CD4-positive, alpha-beta T cell (primary cell): ENCODE measurements around the gene CDH13. TPM values are rescaled to one million over a fixed set of nuclear protein-coding genes. Genes with fewer than 3 reads are reported as not detected.

Experiments used
- ATAC-seq: fragments of 200-7000 bp; cut with Tn5 transposase; one replicate; pipeline ENCODE4 v1.10.0; 2022; ENCODE audit warnings: mild to moderate bottlenecking; ENCODE audit not compliant: poor library complexity
- CTCF ChIA-PET: fragments of 350-600 bp; sonication (Branson Sonifier 250); formaldehyde crosslinking; loops from one replicate; lab custom pipeline; 2021; ENCODE audit warnings: antibody characterized with exemption, inconsistent platforms; lab: Charles Lee
- POLR2A ChIA-PET: fragments of 350-600 bp; sonication (Branson Sonifier 250); formaldehyde crosslinking; loops from one replicate; lab custom pipeline; 2021; ENCODE audit warnings: antibody characterized with exemption, inconsistent platforms; lab: Charles Lee
- DNase-seq, 14 experiments: peaks; one replicate each; pipeline ENCODE4 v3.0.0-alpha.2; 2013 to 2020; ENCODE audit warnings: mixed read lengths in 2 of 14
- H3K27ac ChIP-seq, 2 donors: one replicate each; pipeline versions ENCODE4 v1.5.1 to v1.7.0; 2013; ENCODE audit warnings: low read length in 2 of 2, low read depth in 1 of 2, mild to moderate bottlenecking in 1 of 2
- H3K27me3 ChIP-seq, 2 experiments: 1 replicate in 1 of 2; 2 replicates in 1 of 2; pipeline versions ENCODE4 v1.6.1 to v1.7.0; 2013; ENCODE audit warnings: low read length in 2 of 2, control low read depth in 1 of 2, mild to moderate bottlenecking in 1 of 2, moderate library complexity in 1 of 2; ENCODE audit not compliant: insufficient read depth in 2 of 2, control insufficient read depth in 1 of 2
- H3K36me3 ChIP-seq: one replicate; pipeline ENCODE4 v1.6.1; 2013; ENCODE audit warnings: low read length, control low read depth; ENCODE audit not compliant: insufficient read depth
- H3K4me1 ChIP-seq: one replicate; pipeline ENCODE4 v1.6.1; 2013; ENCODE audit warnings: low read length, control low read depth; ENCODE audit not compliant: insufficient read depth
- H3K4me3 ChIP-seq: one replicate; pipeline ENCODE4 v1.5.1; 2013; ENCODE audit warnings: mild to moderate bottlenecking, low read length, moderate library complexity
- H3K9me3 ChIP-seq, 2 experiments: 1 replicate in 1 of 2; 2 replicates in 1 of 2; pipeline versions ENCODE4 v1.6.1 to v1.7.0; 2013; ENCODE audit warnings: low read length in 2 of 2, mild to moderate bottlenecking in 2 of 2, control low read depth in 1 of 2, moderate library complexity in 1 of 2; ENCODE audit not compliant: control insufficient read depth in 1 of 2, insufficient read depth in 1 of 2
- H3K27ac Mint-ChIP-seq: one replicate; pipeline ENCODE4 v1.8.0; 2020; ENCODE audit warnings: mixed read lengths
- H3K27me3 Mint-ChIP-seq: one replicate; pipeline ENCODE4 v1.8.0; 2021; ENCODE audit warnings: mixed read lengths
- H3K36me3 Mint-ChIP-seq: one replicate; pipeline ENCODE4 v1.8.0; 2021; ENCODE audit warnings: low read depth, mixed read lengths
- H3K4me1 Mint-ChIP-seq: one replicate; pipeline ENCODE4 v1.8.0; 2021; ENCODE audit warnings: low read depth, mixed read lengths
- H3K4me3 Mint-ChIP-seq: one replicate; pipeline ENCODE4 v1.8.0; 2020; ENCODE audit warnings: mild to moderate bottlenecking, mixed read lengths
- H3K9me3 Mint-ChIP-seq: one replicate; pipeline ENCODE4 v1.8.0; 2020; ENCODE audit warnings: mixed read lengths
- CTCF ChIP-seq: fragments of 200-600 bp; IDR thresholded peaks from one replicate; pipeline ENCODE4 v1.8.0; 2022; ENCODE audit warnings: antibody characterized with exemption, mild to moderate bottlenecking
- intact Hi-C, 2 experiments: fragments of 100-400 bp; cut with DNase I in 1 of 2; cut with micrococcal nuclease in 1 of 2; formaldehyde crosslinking; loops; one replicate each; pipeline versions ENCODE4 v1.15.1 to v1.9.0; 2023 to 2025; cut with DNase I, micrococcal nuclease
- total RNA-seq, 174 experiments: library from RNA in 2 of 174; stranded (reverse) in 2 of 174; gene quantifications; one replicate each; pipeline ENCODE4 v1.2.3 and lab custom pipeline; 2021 to 2026

Gene CDH13
- total RNA-seq, 2 experiments from 2014 or later: not detected

GRCh38 chr16:82586130-82586529 lies 40.6 kb upstream of the CDH13 start:
- Histone ChIP-seq H3K4me3 (no peak overlapping the region), H3K27me3 (no peaks in the 10 kb centered on the region), H3K4me1 (no peaks in the 10 kb centered on the region), H3K9me3 (peaks cover 0 to 4% of the 10 kb centered on the region in 2 experiments), H3K36me3 (no peaks in the 10 kb centered on the region), H3K27ac (no peak overlapping the region)
- no peaks in the 10 kb centered on the region for H3K9me3 Mint-ChIP-seq
- no peak for DNase-seq
- POLR2A ChIA-PET: no interaction called here
- intact Hi-C loops: no loop called here
- no peak for ATAC-seq
- TF ChIP-seq CTCF: no peak
- H3K27me3 Mint-ChIP-seq: peaks cover 33% of the 10 kb centered on the region
- no peak overlapping the region for H3K27ac Mint-ChIP-seq
- CTCF ChIA-PET: no interaction called here
- H3K36me3 Mint-ChIP-seq: no peaks in the 10 kb centered on the region
- H3K4me3 Mint-ChIP-seq: no peak overlapping the region
- no peaks in the 10 kb centered on the region for H3K4me1 Mint-ChIP-seq

DNA sequence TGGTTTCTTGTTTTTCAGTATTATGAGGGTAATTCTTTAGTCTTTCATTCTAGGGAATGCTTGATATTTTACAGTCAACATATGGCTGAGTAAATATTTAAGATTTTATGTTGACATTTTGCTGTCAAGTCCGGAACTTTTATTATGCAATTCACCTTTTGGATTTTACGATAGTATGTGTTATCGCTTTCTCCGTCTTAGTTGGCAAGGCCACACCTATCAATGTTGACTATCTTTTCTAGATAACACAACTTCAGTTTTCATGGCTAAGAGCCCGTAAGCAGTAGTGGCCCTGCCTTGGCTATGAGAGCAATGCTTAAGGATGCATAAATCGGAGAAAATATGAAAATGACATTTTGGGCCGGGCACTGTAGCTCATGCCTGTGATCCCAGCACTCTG lies 39.5 kb upstream of the CDH13 start:
- Mint-ChIP-seq H3K27ac (no peak overlapping the region), H3K4me1 (no peaks in the 10 kb centered on the region), H3K9me3 (no peaks in the 10 kb centered on the region), H3K4me3 (no peak overlapping the region), H3K27me3 (peaks cover 36% of the 10 kb centered on the region), H3K36me3 (no peaks in the 10 kb centered on the region)
- H3K27ac ChIP-seq: no peak overlapping the region
- no peaks in the 10 kb centered on the region for H3K4me1 ChIP-seq
- ChIA-PET CTCF (no interaction called here), POLR2A (no interaction called here)
- H3K9me3 ChIP-seq: peaks cover 0 to 4% of the 10 kb centered on the region in 2 experiments
- DNase-seq (no peak), ATAC-seq (no peak)
- no peaks in the 10 kb centered on the region for H3K36me3 ChIP-seq
- no peak overlapping the region for H3K4me3 ChIP-seq
- no peak for TF ChIP-seq CTCF
- H3K27me3 ChIP-seq: no peaks in the 10 kb centered on the region
- intact Hi-C loops: no loop called here

GRCh38 chr16:82589407-82589806 lies 37.4 kb upstream of the CDH13 start:
- ATAC-seq (no peak), DNase-seq (no peak)
- H3K9me3 ChIP-seq: peaks cover 0 to 4% of the 10 kb centered on the region in 2 experiments
- H3K4me3 Mint-ChIP-seq: no peak overlapping the region
- CTCF ChIA-PET: no interaction called here
- H3K27me3 ChIP-seq: no peaks in the 10 kb centered on the region
- H3K9me3 Mint-ChIP-seq: no peaks in the 10 kb centered on the region
- no peak overlapping the region for H3K4me3 ChIP-seq
- intact Hi-C loops: no loop called here
- no peak overlapping the region for H3K27ac Mint-ChIP-seq
- no peak for TF ChIP-seq CTCF
- no peaks in the 10 kb centered on the region for H3K36me3 Mint-ChIP-seq
- H3K4me1 Mint-ChIP-seq: no peaks in the 10 kb centered on the region
- H3K27ac ChIP-seq: no peak overlapping the region
- no peaks in the 10 kb centered on the region for H3K36me3 ChIP-seq
- H3K27me3 Mint-ChIP-seq: peaks cover 29% of the 10 kb centered on the region
- POLR2A ChIA-PET: no interaction called here
- H3K4me1 ChIP-seq: no peaks in the 10 kb centered on the region
